ENCODE measurements around the gene ZNF275.
"Not testable (repeated sequence)": the region's sequence is repeated elsewhere in the genome, so short reads cannot be mapped to it uniquely, and the experiment has no call there.

The ZNF275 gene

GRCh38 chrX:153387345-153387744, 53.4 kb downstream of the ZNF275 start:
- Mint-ChIP-seq H3K27ac (no peak overlapping the region), H3K36me3 (no peaks in the 10 kb centered on the region), H3K4me3 (no peak overlapping the region)

GRCh38 chrX:153387987-153388721, 54.2 kb downstream of the ZNF275 start:
- Mint-ChIP-seq H3K9me3 (no peaks in the 10 kb centered on the region), H3K36me3 (no peaks in the 10 kb centered on the region), H3K4me1 (no peaks in the 10 kb centered on the region), H3K27ac (no peak overlapping the region), H3K4me3 (no peak overlapping the region)
- no peak for ATAC-seq
- no peak for DNase-seq (ENCODE audit: low spot score in 2 of 2)

More at GRCh38 chrX:153387345-153387744, 53.4 kb downstream of the ZNF275 start:
- DNase-seq (ENCODE audit: low spot score in 2 of 2) (no peak), ATAC-seq (no peak)
- Mint-ChIP-seq H3K4me1 (no peaks in the 10 kb centered on the region), H3K9me3 (no peaks in the 10 kb centered on the region)

GRCh38 chrX:153388722-153389459, 54.9 kb downstream of the ZNF275 start:
- Mint-ChIP-seq H3K4me3 (no peak overlapping the region), H3K9me3 (no peaks in the 10 kb centered on the region), H3K4me1 (no peaks in the 10 kb centered on the region), H3K36me3 (no peaks in the 10 kb centered on the region), H3K27ac (no peak overlapping the region)
- DNase-seq (ENCODE audit: low spot score in 2 of 2), result no peak
- ATAC-seq, result no peak

GRCh38 chrX:153389460-153389768, 55.5 kb downstream of the ZNF275 start:
- not testable (repeated sequence) for H3K27ac Mint-ChIP-seq; ATAC-seq; H3K4me3 Mint-ChIP-seq; H3K36me3 Mint-ChIP-seq; H3K9me3 Mint-ChIP-seq; DNase-seq (ENCODE audit: low spot score in 2 of 2); H3K4me1 Mint-ChIP-seq

GRCh38 chrX:153392642-153393321, 58.8 kb downstream of the ZNF275 start:
- no peak for DNase-seq (ENCODE audit: low spot score in 2 of 2)
- Mint-ChIP-seq H3K4me3 (no peak overlapping the region), H3K27ac (no peak overlapping the region), H3K9me3 (no peaks in the 10 kb centered on the region), H3K36me3 (no peaks in the 10 kb centered on the region), H3K4me1 (peaks cover 19% of the 10 kb centered on the region)
- ATAC-seq, result no peak

GRCh38 chrX:153394612-153395011, 60.7 kb downstream of the ZNF275 start:
- DNase-seq (ENCODE audit: low spot score in 2 of 2), result no peak
- no peak overlapping the region for H3K27ac Mint-ChIP-seq
- H3K36me3 Mint-ChIP-seq, result no peaks in the 10 kb centered on the region
- H3K4me3 Mint-ChIP-seq, result no peak overlapping the region
- H3K9me3 Mint-ChIP-seq, result no peaks in the 10 kb centered on the region
- peaks cover 19% of the 10 kb centered on the region for H3K4me1 Mint-ChIP-seq
- ATAC-seq, result no peak

- peaks cover 19% of the 10 kb centered on the region for H3K4me1 Mint-ChIP-seq
- no peak overlapping the region for H3K27ac Mint-ChIP-seq
- ATAC-seq, result no peak
- no peak overlapping the region for H3K4me3 Mint-ChIP-seq
- H3K36me3 Mint-ChIP-seq, result no peaks in the 10 kb centered on the region
- no peaks in the 10 kb centered on the region for H3K9me3 Mint-ChIP-seq
- DNase-seq (ENCODE audit: low spot score in 2 of 2), result no peak
Observed at GRCh38 chrX:153395613-153396319, 61.8 kb downstream of the ZNF275 start.

- H3K36me3 Mint-ChIP-seq, result no peaks in the 10 kb centered on the region
- no peak overlapping the region for H3K27ac Mint-ChIP-seq
- ATAC-seq (no peak), DNase-seq (ENCODE audit: low spot score in 2 of 2) (no peak)
- H3K4me3 Mint-ChIP-seq, result no peak overlapping the region
- no peaks in the 10 kb centered on the region for H3K9me3 Mint-ChIP-seq
- peaks cover 19% of the 10 kb centered on the region for H3K4me1 Mint-ChIP-seq
Observed at GRCh38 chrX:153396320-153397195, 62.6 kb downstream of the ZNF275 start.

GRCh38 chrX:153397256-153397960, 63.5 kb downstream of the ZNF275 start:
- ATAC-seq, result no peak
- DNase-seq (ENCODE audit: low spot score in 2 of 2), result no peak
- H3K4me3 Mint-ChIP-seq, result no peak overlapping the region
- H3K36me3 Mint-ChIP-seq, result no peaks in the 10 kb centered on the region
- H3K4me1 Mint-ChIP-seq, result peaks cover 19% of the 10 kb centered on the region
- no peaks in the 10 kb centered on the region for H3K9me3 Mint-ChIP-seq
- H3K27ac Mint-ChIP-seq, result no peak overlapping the region

GRCh38 chrX:153398275-153398960, 64.5 kb downstream of the ZNF275 start:
- H3K27ac Mint-ChIP-seq, result no peak overlapping the region
- no peak for ATAC-seq

GRCh38 chrX:153400146-153401132, 66.5 kb downstream of the ZNF275 start:
- Mint-ChIP-seq H3K9me3 (no peaks in the 10 kb centered on the region), H3K27ac (no peak overlapping the region), H3K4me1 (peaks cover 7% of the 10 kb centered on the region), H3K36me3 (no peaks in the 10 kb centered on the region), H3K4me3 (no peak overlapping the region)
- DNase-seq (ENCODE audit: low spot score in 2 of 2) (peak; percentile 56 to 70), ATAC-seq (peak; percentile 78)

More at GRCh38 chrX:153398275-153398960, 64.5 kb downstream of the ZNF275 start:
- DNase-seq (ENCODE audit: low spot score in 2 of 2), result no peak
- H3K36me3 Mint-ChIP-seq, result no peaks in the 10 kb centered on the region
- H3K4me1 Mint-ChIP-seq, result peaks cover 19% of the 10 kb centered on the region
- H3K4me3 Mint-ChIP-seq, result no peak overlapping the region
- no peaks in the 10 kb centered on the region for H3K9me3 Mint-ChIP-seq

- Mint-ChIP-seq H3K4me1 (peaks cover 5% of the 10 kb centered on the region), H3K9me3 (no peaks in the 10 kb centered on the region), H3K36me3 (no peaks in the 10 kb centered on the region), H3K27ac (no peak within 1 kb of the TSS), H3K4me3 (no peak within 1 kb of the TSS)
- no peak for DNase-seq (ENCODE audit: low spot score in 2 of 2)
- ATAC-seq, result no peak
Observed at GRCh38 chrX:153401133-153401764, 67.3 kb downstream of the ZNF275 start, which contains the start of gene PNMA6E. Gene PNMA6E, minus strand, starts transcription at chrX:153401350. Its CDS starts 2,501 bp downstream, at chrX:153398849.

All from stimulated activated effector memory CD8-positive, alpha-beta T cell treated with anti-CD3 and anti-CD28 coated beads, Interleukin-12 subunit alpha, Interleukin-12 subunit beta, amount 100 ng/mL, for 72 hours (primary cell).